ENCODE data around the gene CALCOCO1. TPM values are rescaled to one million over a fixed set of nuclear protein-coding genes. Genes with fewer than 3 reads are reported as not detected.

The CALCOCO1 gene
- total and polyA plus RNA-seq, 2 of the 13 experiments (the other 11 are each of a cell fraction or from before 2014, with no cell fraction given) = 7.7 to 47.7 TPM

DNA sequence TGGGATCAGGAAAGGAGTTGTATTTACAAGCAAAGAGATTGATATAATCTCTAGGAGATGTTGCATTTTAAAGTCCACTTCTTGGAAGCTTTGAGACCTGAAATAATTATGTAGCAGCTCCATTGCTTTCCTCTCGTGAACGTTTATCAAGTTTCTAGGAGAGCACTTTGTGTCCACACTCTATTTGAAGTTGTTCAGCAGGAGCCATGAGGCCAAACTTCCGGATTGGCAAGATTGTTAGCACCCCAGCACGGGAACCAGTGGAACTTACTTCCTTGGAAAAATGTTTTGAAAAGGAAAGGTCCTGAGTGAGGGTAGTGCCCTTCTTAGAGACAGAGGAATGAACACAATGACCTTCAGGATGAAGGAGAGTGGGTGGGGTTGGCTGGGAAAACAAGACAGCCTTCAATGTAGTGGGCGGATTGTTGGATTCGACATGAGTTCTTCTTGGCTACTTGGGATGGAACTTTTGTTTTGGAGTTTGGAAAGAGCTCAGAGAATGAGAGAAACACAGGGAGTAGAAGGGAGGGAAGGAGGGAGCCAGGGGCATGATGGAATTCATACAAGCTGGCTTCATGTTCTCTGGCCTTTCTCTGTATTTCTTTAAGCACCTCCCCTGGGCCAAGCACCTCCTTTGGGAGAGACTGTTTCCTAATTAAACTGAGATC is 48.4 kb upstream of the CALCOCO1 start:
- no peaks in the 10 kb centered on the region for H3K36me3 ChIP-seq (replicated peaks in 1 of 2; ENCODE audit: control insufficient read depth in 1 of 2, insufficient read depth in 2 of 2, low read length in 2 of 2)
- ChIA-PET CTCF (ENCODE audit: low intra/inter-chr PET ratio, low total read pairs) (no interaction called here), POLR2A (no interaction called here)
- intact Hi-C loops (cut with micrococcal nuclease; ENCODE audit: unreplicated experiment) = no loop called here
- FAIRE-seq = no peak
- no peak overlapping the region for H3K9ac ChIP-seq (ENCODE audit: insufficient read depth, low read depth, low read length)
- no peaks in the 10 kb centered on the region for H3K4me1 ChIP-seq (ENCODE audit: insufficient read depth, low read length)
- no peaks in the 10 kb centered on the region for H3K79me2 ChIP-seq (ENCODE audit: insufficient read depth, low read length)
- peaks cover 0 to 35% of the 10 kb centered on the region in 2 experiments; a peak in 2 of 5 replicates for H3K27me3 ChIP-seq (ENCODE audit: control insufficient read depth in 1 of 2, insufficient read depth in 2 of 2, low read length in 2 of 2)
- H2AFZ ChIP-seq (ENCODE audit: low read length) = no peak overlapping the region
- H3K9me3 ChIP-seq (ENCODE audit: low read length) = no peaks in the 10 kb centered on the region
- in situ Hi-C loops (cut with HindIII; ENCODE audit: extremely low pct_ligation_motif_present, low pct_unique_long_range_greater_than_20kb) = loop anchor here (25.0 kb wide), 1 partner anchor 162 kb away; the partner anchor contains the start of gene HOXC13
- BruUV-seq (replicated peaks) = no TSS peak
- DNase-seq (ENCODE audit: low spot score) = no peak
- no peaks in the 10 kb centered on the region for H4K20me1 ChIP-seq (ENCODE audit: insufficient read depth, low read length)
- no peak overlapping the region for H3K27ac ChIP-seq (ENCODE audit: extremely low read length, insufficient read depth, low read length)
- H3K4me2 ChIP-seq (ENCODE audit: low read depth, low read length) = no peak overlapping the region
- TF ChIP-seq HNRNPL (IDR thresholded peaks at IDR 0.05; ENCODE audit: low read depth, low read length) = no peak
- no peak for TF ChIP-seq MEF2D (CRISPR knock-in tag; IDR thresholded peaks at IDR 0.05)
- TF ChIP-seq ZNF75D (CRISPR knock-in tag; IDR thresholded peaks at IDR 0.05; ENCODE audit: borderline replicate concordance) = no peak
- no peak for TF ChIP-seq HDAC1 (CRISPR knock-in tag; IDR thresholded peaks at IDR 0.05)
- TF ChIP-seq ZNF33B (CRISPR knock-in tag; IDR thresholded peaks at IDR 0.05) = no peak
- no peak for TF ChIP-seq POLR2A (IDR thresholded peaks at IDR 0.05; ENCODE audit: insufficient read depth in 1 of 2, low read depth in 2 of 2, low read length in 2 of 2)
- no peak for TF ChIP-seq ZNF629 (CRISPR knock-in tag; conservative IDR thresholded peaks at IDR 0.05)
- TF ChIP-seq, protein P1, sequence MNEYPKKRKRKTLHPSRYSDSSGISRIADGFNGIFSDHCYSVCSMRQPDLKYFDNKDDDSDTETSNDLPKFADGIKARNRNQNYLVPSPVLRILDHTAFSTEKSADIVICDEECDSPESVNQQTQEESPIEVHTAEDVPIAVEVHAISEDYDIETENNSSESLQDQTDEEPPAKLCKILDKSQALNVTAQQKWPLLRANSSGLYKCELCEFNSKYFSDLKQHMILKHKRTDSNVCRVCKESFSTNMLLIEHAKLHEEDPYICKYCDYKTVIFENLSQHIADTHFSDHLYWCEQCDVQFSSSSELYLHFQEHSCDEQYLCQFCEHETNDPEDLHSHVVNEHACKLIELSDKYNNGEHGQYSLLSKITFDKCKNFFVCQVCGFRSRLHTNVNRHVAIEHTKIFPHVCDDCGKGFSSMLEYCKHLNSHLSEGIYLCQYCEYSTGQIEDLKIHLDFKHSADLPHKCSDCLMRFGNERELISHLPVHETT (CRISPR knock-in tag; conservative IDR thresholded peaks at IDR 0.05) = no peak
- no peak for ATAC-seq
- WGBS (ENCODE audit: low lambda C conversion rate) = 12% methylated on average over 6 of the region's 6 CpGs
- H3K4me3 ChIP-seq (replicated peaks in 1 of 3; ENCODE audit: insufficient read depth in 1 of 3, low read depth in 2 of 3, low read length in 3 of 3) = no peak overlapping the region

DNA sequence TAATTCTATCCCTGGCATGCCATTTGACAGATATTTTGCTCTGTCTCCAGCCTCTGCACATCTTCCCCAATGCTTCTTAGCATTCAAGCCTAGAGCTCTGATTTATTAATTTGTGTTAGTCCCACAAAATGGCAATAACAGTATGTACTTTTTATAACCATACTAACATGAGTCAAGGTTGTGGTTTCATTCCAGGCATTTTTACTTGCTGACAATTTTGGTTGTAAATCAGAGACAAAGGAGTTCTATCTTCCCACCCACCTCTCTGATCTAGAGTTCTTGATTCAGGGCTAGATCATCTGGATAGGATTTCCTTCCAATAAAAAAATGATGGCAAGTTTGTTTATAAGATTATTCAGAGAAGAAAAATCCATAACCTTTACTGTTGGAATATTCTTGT is 43.0 kb upstream of the CALCOCO1 start:
- ChIA-PET CTCF (ENCODE audit: low intra/inter-chr PET ratio, low total read pairs) (no interaction called here), POLR2A (no interaction called here)
- Histone ChIP-seq H3K9ac (ENCODE audit: insufficient read depth, low read depth, low read length) (no peak overlapping the region), H2AFZ (ENCODE audit: low read length) (no peak overlapping the region), H3K4me2 (ENCODE audit: low read depth, low read length) (no peak overlapping the region), H3K27ac (ENCODE audit: extremely low read length, insufficient read depth, low read length) (no peak overlapping the region), H3K36me3 (replicated peaks in 1 of 2; ENCODE audit: control insufficient read depth in 1 of 2, insufficient read depth in 2 of 2, low read length in 2 of 2) (no peaks in the 10 kb centered on the region), H3K79me2 (ENCODE audit: insufficient read depth, low read length) (no peaks in the 10 kb centered on the region), H3K9me3 (ENCODE audit: low read length) (no peaks in the 10 kb centered on the region), H3K27me3 (ENCODE audit: control insufficient read depth in 1 of 2, insufficient read depth in 2 of 2, low read length in 2 of 2) (peaks cover 3 to 26% of the 10 kb centered on the region in 2 experiments; a peak in 3 of 5 replicates), H4K20me1 (ENCODE audit: insufficient read depth, low read length) (no peaks in the 10 kb centered on the region), H3K4me3 (replicated peaks in 1 of 3; ENCODE audit: insufficient read depth in 1 of 3, low read depth in 2 of 3, low read length in 3 of 3) (no peak overlapping the region), H3K4me1 (ENCODE audit: insufficient read depth, low read length) (no peaks in the 10 kb centered on the region)
- FAIRE-seq (no peak), DNase-seq (ENCODE audit: low spot score) (no peak), ATAC-seq (no peak)
- no TSS peak for BruUV-seq (replicated peaks)
- TF ChIP-seq ZC3H13 (CRISPR knock-in tag; IDR thresholded peaks at IDR 0.05) = no peak
- TF ChIP-seq, protein P2, sequence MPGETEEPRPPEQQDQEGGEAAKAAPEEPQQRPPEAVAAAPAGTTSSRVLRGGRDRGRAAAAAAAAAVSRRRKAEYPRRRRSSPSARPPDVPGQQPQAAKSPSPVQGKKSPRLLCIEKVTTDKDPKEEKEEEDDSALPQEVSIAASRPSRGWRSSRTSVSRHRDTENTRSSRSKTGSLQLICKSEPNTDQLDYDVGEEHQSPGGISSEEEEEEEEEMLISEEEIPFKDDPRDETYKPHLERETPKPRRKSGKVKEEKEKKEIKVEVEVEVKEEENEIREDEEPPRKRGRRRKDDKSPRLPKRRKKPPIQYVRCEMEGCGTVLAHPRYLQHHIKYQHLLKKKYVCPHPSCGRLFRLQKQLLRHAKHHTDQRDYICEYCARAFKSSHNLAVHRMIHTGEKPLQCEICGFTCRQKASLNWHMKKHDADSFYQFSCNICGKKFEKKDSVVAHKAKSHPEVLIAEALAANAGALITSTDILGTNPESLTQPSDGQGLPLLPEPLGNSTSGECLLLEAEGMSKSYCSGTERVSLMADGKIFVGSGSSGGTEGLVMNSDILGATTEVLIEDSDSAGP (CRISPR knock-in tag; IDR thresholded peaks at IDR 0.05; ENCODE audit: borderline replicate concordance) = no peak
- TF ChIP-seq SOX5 (CRISPR knock-in tag; IDR thresholded peaks at IDR 0.05; ENCODE audit: borderline replicate concordance) = no peak
- TF ChIP-seq ISX (CRISPR knock-in tag; conservative IDR thresholded peaks at IDR 0.05) = no peak
- TF ChIP-seq NFRKB (IDR thresholded peaks at IDR 0.05) = no peak
- no peak for TF ChIP-seq HMGA1 (CRISPR knock-in tag; conservative IDR thresholded peaks at IDR 0.05)
- TF ChIP-seq ISL2 (CRISPR knock-in tag; IDR thresholded peaks at IDR 0.05) = no peak
- TF ChIP-seq, protein P3, sequence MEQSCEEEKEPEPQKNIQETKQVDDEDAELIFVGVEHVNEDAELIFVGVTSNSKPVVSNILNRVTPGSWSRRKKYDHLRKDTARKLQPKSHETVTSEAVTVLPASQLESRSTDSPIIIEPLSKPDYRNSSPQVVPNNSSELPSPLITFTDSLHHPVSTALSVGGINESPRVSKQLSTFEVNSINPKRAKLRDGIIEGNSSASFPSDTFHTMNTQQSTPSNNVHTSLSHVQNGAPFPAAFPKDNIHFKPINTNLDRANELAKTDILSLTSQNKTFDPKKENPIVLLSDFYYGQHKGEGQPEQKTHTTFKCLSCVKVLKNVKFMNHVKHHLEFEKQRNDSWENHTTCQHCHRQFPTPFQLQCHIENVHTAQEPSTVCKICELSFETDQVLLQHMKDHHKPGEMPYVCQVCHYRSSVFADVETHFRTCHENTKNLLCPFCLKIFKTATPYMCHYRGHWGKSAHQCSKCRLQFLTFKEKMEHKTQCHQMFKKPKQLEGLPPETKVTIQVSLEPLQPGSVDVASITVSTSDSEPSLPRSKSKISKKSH (CRISPR knock-in tag; IDR thresholded peaks at IDR 0.05; ENCODE audit: borderline replicate concordance) = no peak
- TF ChIP-seq SKI (IDR thresholded peaks at IDR 0.05; ENCODE audit: partially characterized antibody) = no peak
- intact Hi-C loops (cut with micrococcal nuclease; ENCODE audit: unreplicated experiment) = no loop called here
- in situ Hi-C loops (cut with HindIII; ENCODE audit: extremely low pct_ligation_motif_present, low pct_unique_long_range_greater_than_20kb) = no loop called here

Data from HepG2 (cell line).